Measurements from ENCODE around the gene SPATA16.

- TF ChIP-seq CTCF (IDR thresholded peaks at IDR 0.05): no peak
- no peak for TF ChIP-seq POLR2A (IDR thresholded peaks at IDR 0.05)
- TF ChIP-seq EP300 (IDR thresholded peaks at IDR 0.05): no peak
- no peak for TF ChIP-seq POLR2AphosphoS5 (IDR thresholded peaks at IDR 0.05)
Measured at GRCh38 chr3:173049360-173049759, 91.7 kb downstream of the SPATA16 start.

Data from suprapubic skin (tissue), 4 donors.